ENCODE data around the gene BMP7.

DNA sequence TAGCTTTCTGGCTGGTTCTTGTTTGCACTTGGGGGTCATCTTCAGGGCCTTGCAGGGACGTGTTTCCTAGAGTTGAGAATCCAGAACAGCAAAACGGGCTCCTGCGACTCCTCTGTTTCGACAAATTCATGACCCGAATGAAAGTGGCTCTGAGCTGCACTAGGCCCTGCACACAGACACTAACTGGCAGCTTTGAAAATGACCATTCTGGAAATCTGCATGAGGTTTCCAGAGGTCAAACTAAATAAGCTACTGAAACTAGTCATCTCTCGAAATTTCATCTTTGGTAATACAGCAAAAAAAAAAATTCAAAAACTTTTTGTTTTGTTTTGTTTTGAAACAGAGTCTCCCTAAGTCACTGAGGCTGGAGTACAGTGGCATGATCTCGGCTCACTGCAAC, 15.5 kb upstream of the BMP7 start:
- TF ChIP-seq, protein P1, sequence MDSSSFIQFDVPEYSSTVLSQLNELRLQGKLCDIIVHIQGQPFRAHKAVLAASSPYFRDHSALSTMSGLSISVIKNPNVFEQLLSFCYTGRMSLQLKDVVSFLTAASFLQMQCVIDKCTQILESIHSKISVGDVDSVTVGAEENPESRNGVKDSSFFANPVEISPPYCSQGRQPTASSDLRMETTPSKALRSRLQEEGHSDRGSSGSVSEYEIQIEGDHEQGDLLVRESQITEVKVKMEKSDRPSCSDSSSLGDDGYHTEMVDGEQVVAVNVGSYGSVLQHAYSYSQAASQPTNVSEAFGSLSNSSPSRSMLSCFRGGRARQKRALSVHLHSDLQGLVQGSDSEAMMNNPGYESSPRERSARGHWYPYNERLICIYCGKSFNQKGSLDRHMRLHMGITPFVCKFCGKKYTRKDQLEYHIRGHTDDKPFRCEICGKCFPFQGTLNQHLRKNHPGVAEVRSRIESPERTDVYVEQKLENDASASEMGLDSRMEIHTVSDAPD (CRISPR knock-in tag; IDR thresholded peaks at IDR 0.05), result no peak
- TF ChIP-seq ZFP36 (IDR thresholded peaks at IDR 0.05; ENCODE audit: low read depth, low read length, partially characterized antibody), result no peak
- no peak for TF ChIP-seq FOXM1 (IDR thresholded peaks at IDR 0.05; ENCODE audit: low read depth)
- no peak for TF ChIP-seq FOXM1 (CRISPR knock-in tag; IDR thresholded peaks at IDR 0.05; ENCODE audit: low read depth)

All from K562 (cell line).